ENCODE results near the gene LMCD1. TPM values are rescaled to one million over a fixed set of nuclear protein-coding genes. Genes with fewer than 3 reads are reported as not detected.

Gene LMCD1
- total and polyA plus RNA-seq, 2 of the 8 experiments (the other 6 are each of a cell fraction or from before 2014, with no cell fraction given) = 12.3 to 26.5 TPM

GRCh38 chr3:8553405-8553804 is 51.8 kb downstream of the LMCD1 start:
- no peak for TF ChIP-seq RNF2 (IDR thresholded peaks at IDR 0.05; ENCODE audit: borderline replicate concordance, low read depth, low read length, missing control alignments, poor library complexity, severe bottlenecking)
- no peak for TF ChIP-seq POU5F1 (IDR thresholded peaks at IDR 0.05; ENCODE audit: low read depth, low read length)
- no peak for TF ChIP-seq BACH1 (IDR thresholded peaks at IDR 0.05; ENCODE audit: low read length)
- TF ChIP-seq RXRA (IDR thresholded peaks at IDR 0.05; ENCODE audit: insufficient read depth, low read depth, low read length) = no peak
- TF ChIP-seq ASH2L (IDR thresholded peaks at IDR 0.05; ENCODE audit: low read length) = no peak
- TF ChIP-seq POLR2A (IDR thresholded peaks at IDR 0.05; ENCODE audit: control extremely low read depth in 1 of 2, low read depth in 2 of 2, low read length in 2 of 2) = no peak
- TF ChIP-seq YY1 (IDR thresholded peaks at IDR 0.05; ENCODE audit: low read depth, low read length) = no peak
- no peak for TF ChIP-seq TAF1 (IDR thresholded peaks at IDR 0.05; ENCODE audit: low read depth, low read length)
- no peak for TF ChIP-seq E2F6 (IDR thresholded peaks at IDR 0.05)

More at GRCh38 chr3:8553405-8553804, 51.8 kb downstream of the LMCD1 start:
- Histone ChIP-seq H3K4ac (replicated peaks; ENCODE audit: insufficient read length, low read depth, low read length) (no peak overlapping the region), H3K9ac (replicated peaks in 1 of 4; ENCODE audit: extremely low read depth in 1 of 4, low read depth in 3 of 4, low read length in 3 of 4) (no peak overlapping the region), H3K4me1 (replicated peaks in 1 of 4; ENCODE audit: control insufficient read depth in 3 of 4, insufficient read depth in 4 of 4, low read length in 3 of 4) (peaks cover 0 to 3% (median 0%) of the 10 kb centered on the region in 4 experiments; a peak in 1 of 7 replicates), H3K9me3 (ENCODE audit: insufficient read depth in 2 of 2, low read depth in 1 of 2, low read length in 1 of 2) (no peaks in the 10 kb centered on the region), H3K18ac (ENCODE audit: extremely low read depth, low read length) (no peak overlapping the region), H3K4me2 (ENCODE audit: insufficient read depth in 1 of 2, low read depth in 2 of 2, low read length in 2 of 2) (no peak overlapping the region), H4K20me1 (replicated peaks in 1 of 2; ENCODE audit: control insufficient read depth in 1 of 2, insufficient read depth in 2 of 2, low read length in 2 of 2) (no peaks in the 10 kb centered on the region), H3K56ac (replicated peaks; ENCODE audit: insufficient read length, low read depth, low read length) (no peak overlapping the region), H2BK12ac (ENCODE audit: low read depth, low read length) (no peak overlapping the region), H3K23ac (ENCODE audit: insufficient read length) (no peak overlapping the region), H4K8ac (ENCODE audit: extremely low read depth, insufficient read depth, low read length) (no peak overlapping the region), H3K23me2 (ENCODE audit: low read depth, low read length) (no peaks in the 10 kb centered on the region), H3K36me3 (ENCODE audit: control insufficient read depth in 2 of 4, insufficient read depth in 4 of 4, low read length in 3 of 4) (peaks cover 0 to 23% (median 4%) of the 10 kb centered on the region in 4 experiments; a peak in 5 of 8 replicates), H2AFZ (ENCODE audit: low read length) (no peak overlapping the region), H2BK120ac (replicated peaks; ENCODE audit: low read depth, low read length) (no peak overlapping the region), H3K4me3 (ENCODE audit: extremely low read depth in 1 of 4, insufficient read depth in 2 of 4, low read depth in 3 of 4, low read length in 4 of 4) (no peak overlapping the region), H2AK5ac (ENCODE audit: low read depth, low read length) (no peak overlapping the region), H4K91ac (replicated peaks; ENCODE audit: insufficient read length, low read length) (no peak overlapping the region), H2BK15ac (ENCODE audit: low read length) (no peak overlapping the region), H3K79me1 (ENCODE audit: low read depth, low read length) (peaks cover 4% of the 10 kb centered on the region), H3K27me3 (replicated peaks in 1 of 4; ENCODE audit: control insufficient read depth in 3 of 4, extremely low read depth in 1 of 4, insufficient read depth in 3 of 4, low read length in 3 of 4) (no peaks in the 10 kb centered on the region), H3K14ac (ENCODE audit: insufficient read length) (no peak overlapping the region), H4K5ac (ENCODE audit: insufficient read length, low read depth, low read length) (no peak overlapping the region), H3K79me2 (ENCODE audit: control insufficient read depth in 1 of 2, insufficient read depth in 2 of 2, low read length in 2 of 2) (no peaks in the 10 kb centered on the region), H2BK5ac (ENCODE audit: low read depth, low read length) (no peak overlapping the region), H2BK20ac (ENCODE audit: low read length) (no peak overlapping the region), H3K27ac (ENCODE audit: low read depth, low read length) (no peak overlapping the region)
- FAIRE-seq (no peak), DNase-seq (ENCODE audit: low read depth in 1 of 2, low spot score in 2 of 2) (no peak)
- CTCF ChIA-PET (ENCODE audit: partially characterized antibody) = no interaction called here
- POLR2A ChIA-PET (ENCODE audit: partially characterized antibody) = no interaction called here
- 94% methylated on average over 6 of the region's 6 CpGs; no CpG with 5 or more reads in 1 of the 2 experiments for WGBS, 2 experiments (ENCODE audit: extremely low coverage in 1 of 2, insufficient coverage in 1 of 2, insufficient read length in 1 of 2, insufficient replicate concordance in 2 of 2, low coverage in 1 of 2, low lambda C conversion rate in 2 of 2, missing lambda C conversion rate in 1 of 2)

All from H1 (cell line).